ENCODE measurements around the gene KRT73.

KRT73 gene

GRCh38 chr12:52645982-52646381 is 27.6 kb upstream of the KRT73 start:
- no peak for DNase-seq (ENCODE audit: low read depth in 3 of 3, low spot score in 1 of 3)

GRCh38 chr12:52645120-52645761 is 26.9 kb upstream of the KRT73 start:
- peak in 1 of 3 donors; percentile 12 for DNase-seq (ENCODE audit: low read depth in 3 of 3, low spot score in 1 of 3)

- DNase-seq (ENCODE audit: low read depth in 3 of 3, low spot score in 1 of 3): no peak
Observed at GRCh38 chr12:52644078-52644415, 25.7 kb upstream of the KRT73 start.

- no peak for DNase-seq (ENCODE audit: low read depth in 3 of 3, low spot score in 1 of 3)
Observed at GRCh38 chr12:52643233-52644077, 25.1 kb upstream of the KRT73 start.

GRCh38 chr12:52641468-52641867 is 23.1 kb upstream of the KRT73 start:
- no peak for DNase-seq (ENCODE audit: low read depth in 3 of 3, low spot score in 1 of 3)

- DNase-seq (ENCODE audit: low read depth in 3 of 3, low spot score in 1 of 3): no peak
Observed at GRCh38 chr12:52637299-52637698, 18.9 kb upstream of the KRT73 start.

- DNase-seq (ENCODE audit: low read depth in 3 of 3, low spot score in 1 of 3): no peak
Observed at GRCh38 chr12:52636592-52637258, 18.4 kb upstream of the KRT73 start.

- DNase-seq (ENCODE audit: low read depth in 3 of 3, low spot score in 1 of 3): no peak
Observed at GRCh38 chr12:52636189-52636588, 17.8 kb upstream of the KRT73 start.

GRCh38 chr12:52634266-52635056 is 16.1 kb upstream of the KRT73 start:
- no peak for DNase-seq (ENCODE audit: low read depth in 3 of 3, low spot score in 1 of 3)

GRCh38 chr12:52633383-52633782 is 15.0 kb upstream of the KRT73 start:
- DNase-seq (ENCODE audit: low read depth in 3 of 3, low spot score in 1 of 3): no peak

GRCh38 chr12:52632656-52633055 is 14.3 kb upstream of the KRT73 start:
- DNase-seq (ENCODE audit: low read depth in 3 of 3, low spot score in 1 of 3): no peak

GRCh38 chr12:52631676-52632459 is 13.5 kb upstream of the KRT73 start:
- DNase-seq (ENCODE audit: low read depth in 3 of 3, low spot score in 1 of 3): no peak

GRCh38 chr12:52631264-52631663 is 12.9 kb upstream of the KRT73 start:
- DNase-seq (ENCODE audit: low read depth in 3 of 3, low spot score in 1 of 3): no peak

- DNase-seq (ENCODE audit: low read depth in 3 of 3, low spot score in 1 of 3): no peak
Observed at GRCh38 chr12:52630599-52631200, 12.3 kb upstream of the KRT73 start.

GRCh38 chr12:52630008-52630500 is 11.7 kb upstream of the KRT73 start:
- no peak for DNase-seq (ENCODE audit: low read depth in 3 of 3, low spot score in 1 of 3)

- DNase-seq (ENCODE audit: low read depth in 3 of 3, low spot score in 1 of 3): no peak
Observed at GRCh38 chr12:52629281-52630007, 11.1 kb upstream of the KRT73 start.

- DNase-seq (ENCODE audit: low read depth in 3 of 3, low spot score in 1 of 3): no peak
Observed at GRCh38 chr12:52628841-52629240, 10.5 kb upstream of the KRT73 start.

GRCh38 chr12:52628111-52628507 is 9.8 kb upstream of the KRT73 start:
- no peak for DNase-seq (ENCODE audit: low read depth in 3 of 3, low spot score in 1 of 3)

GRCh38 chr12:52627395-52628110 is 9.2 kb upstream of the KRT73 start:
- no peak for DNase-seq (ENCODE audit: low read depth in 3 of 3, low spot score in 1 of 3)
